Neural cell (in vitro differentiated cells): ENCODE data around the gene SWT1.

Source experiments
- CTCF ChIP-seq: fragments of 450-650 bp; IDR thresholded peaks from 2 replicates; pipeline ENCODE4 v1.5.1; 2014; ENCODE audit warnings: antibody characterized with exemption, mild to moderate bottlenecking, moderate library complexity; ENCODE audit not compliant: poor library complexity, severe bottlenecking
- EP300 ChIP-seq: fragments of 450-650 bp; conservative IDR thresholded peaks from 2 replicates; pipeline ENCODE4 v1.6.1; 2014; ENCODE audit warnings: antibody characterized with exemption, mild to moderate bottlenecking, moderate library complexity; ENCODE audit not compliant: poor library complexity, severe bottlenecking
- EZH2 ChIP-seq: fragments of 200-600, 300-800 bp; shearing (Covaris generic), sonication (generic); IDR thresholded peaks from 2 replicates; pipeline ENCODE4 v1.6.1; 2014; ENCODE audit warnings: antibody characterized with exemption, low read length, borderline replicate concordance, mild to moderate bottlenecking; ENCODE audit not compliant: insufficient read depth, poor library complexity, severe bottlenecking
- POLR2AphosphoS5 ChIP-seq: IDR thresholded peaks from 2 replicates; pipeline ENCODE4 v1.6.1; 2012

GRCh38 chr1:185268352-185268751 lies 111.4 kb downstream of the SWT1 start:
- TF ChIP-seq CTCF: no peak
- TF ChIP-seq EZH2: no peak
- no peak for TF ChIP-seq POLR2AphosphoS5
- TF ChIP-seq EP300: no peak
